ENCODE measurements around the gene MORN1.
A peak's percentile ranks its signal among the peaks of the same experiment; 100 is the strongest.
"Not testable (repeated sequence)": the region's sequence is repeated elsewhere in the genome, so short reads cannot be mapped to it uniquely, and the experiment has no call there.

The MORN1 gene

DNA sequence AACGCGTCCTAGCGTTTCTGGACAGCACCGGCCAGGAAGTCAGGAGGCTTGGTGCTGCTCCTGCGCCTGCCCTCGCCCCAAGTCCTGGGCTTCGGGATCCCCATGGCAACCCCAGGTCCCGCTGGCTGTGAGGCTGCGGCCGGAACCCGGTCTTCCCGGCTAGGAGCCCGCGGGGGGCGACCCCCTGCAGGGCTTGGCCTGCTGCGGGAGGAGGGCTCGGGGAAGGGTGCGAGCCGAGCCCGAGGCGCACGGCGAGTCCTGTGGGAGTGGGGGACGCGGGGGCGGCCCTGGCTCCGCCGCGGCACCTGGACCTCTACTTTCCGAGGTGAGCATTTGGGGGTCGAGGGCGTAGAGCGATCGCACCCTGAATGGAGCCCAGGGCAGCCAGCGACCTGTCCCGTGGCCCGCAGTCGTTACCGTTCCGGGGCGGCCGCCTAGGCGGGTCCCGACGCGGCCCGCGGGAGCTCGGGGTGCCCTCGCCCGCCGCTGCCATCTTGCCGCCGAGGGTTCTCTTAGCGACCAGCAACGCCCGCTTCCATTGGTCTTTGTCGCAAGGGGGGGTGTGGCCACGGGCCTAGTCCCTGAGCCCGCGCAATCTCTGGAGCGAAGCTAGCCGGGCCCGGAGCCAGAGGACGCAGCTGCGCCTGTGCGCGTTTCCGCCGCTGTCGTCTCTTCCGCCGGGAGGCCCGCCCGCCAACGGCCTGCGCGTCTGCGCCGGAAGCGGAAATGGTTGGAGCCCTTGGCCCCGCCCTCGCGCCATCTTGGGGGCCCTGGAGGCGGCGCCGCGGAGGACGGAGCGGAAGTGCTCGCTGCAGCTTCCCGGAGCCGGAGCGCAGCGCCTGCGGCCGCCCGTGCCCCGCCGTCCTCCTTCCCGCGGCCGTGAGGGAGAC is at the start of gene MORN1, which contains the start of gene RER1:
Gene MORN1 (minus strand): TSS at position 514 of the 890 bp plus-strand sequence. CDS start 21 bp downstream, at position 493.
Gene RER1 (plus strand): TSS at position 801 of the 890 bp plus-strand sequence. CDS start 3,950 bp downstream, outside the sequence.
- DNase-seq: peak; percentile 95

DNA sequence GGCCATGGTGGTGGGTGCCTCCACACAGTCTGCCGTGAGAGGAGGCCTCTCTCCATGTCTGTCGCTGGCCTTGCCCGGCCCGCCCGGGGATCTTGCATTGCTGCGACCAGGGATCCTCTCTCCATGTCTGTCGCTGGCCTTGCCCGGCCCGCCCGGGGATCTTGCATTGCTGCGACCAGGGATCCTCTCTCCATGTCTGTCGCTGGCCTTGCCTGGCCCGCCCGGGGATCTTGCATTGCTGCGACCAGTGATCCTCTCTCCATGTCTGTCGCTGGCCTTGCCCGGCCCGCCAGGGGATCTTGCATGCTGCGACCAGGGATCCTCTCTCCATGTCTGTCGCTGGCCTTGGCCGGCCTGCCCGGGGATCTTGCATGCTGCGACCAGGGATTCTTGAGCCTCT is 49.0 kb upstream of the MORN1 start:
- not testable (repeated sequence) for DNase-seq

DNA sequence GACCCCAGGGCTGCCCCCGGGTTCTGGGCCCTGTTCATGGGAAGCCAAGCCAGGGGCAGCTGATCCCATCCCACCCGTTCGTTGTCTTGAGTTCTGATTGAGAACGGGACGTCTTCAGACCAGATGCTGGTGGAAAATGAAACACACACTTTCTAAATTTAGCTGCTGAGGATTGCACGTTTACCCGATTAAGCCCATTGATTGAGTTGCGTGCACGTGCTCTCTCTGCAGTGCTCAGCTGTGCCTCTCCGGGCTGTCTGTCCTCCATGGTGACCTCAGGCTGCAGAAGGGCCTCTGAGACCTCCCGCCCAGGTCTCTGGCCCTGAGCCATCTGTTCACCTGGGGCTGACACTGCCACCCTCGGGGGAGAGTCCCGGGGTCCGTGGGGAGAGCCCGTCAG is 48.0 kb upstream of the MORN1 start:
- DNase-seq: no peak

- no peak for DNase-seq
Observed at GRCh38 chr1:2438641-2439040, 47.3 kb upstream of the MORN1 start.

DNA sequence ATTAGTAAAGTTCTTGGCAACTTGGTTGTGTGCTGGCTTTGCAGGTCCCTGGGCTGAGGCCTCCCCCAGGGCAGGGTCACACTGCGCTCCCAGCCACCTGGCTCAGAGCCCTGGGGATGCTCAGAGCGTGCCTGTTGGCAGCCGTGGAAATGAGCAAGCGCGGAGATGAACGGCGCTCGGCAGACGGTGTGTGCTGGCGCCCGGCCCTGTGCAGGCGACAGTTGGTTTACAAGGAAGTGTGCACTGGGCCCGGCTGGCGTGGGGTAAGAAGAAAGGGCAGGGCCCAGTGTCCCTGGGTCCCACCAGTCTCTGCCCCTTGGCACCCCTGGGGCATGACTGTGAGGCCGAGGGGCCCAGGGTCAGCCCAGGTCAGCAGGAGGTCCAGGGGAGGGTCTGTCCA is 46.7 kb upstream of the MORN1 start:
- peak; percentile 37 for DNase-seq

GRCh38 chr1:2437617-2438016 is 46.3 kb upstream of the MORN1 start:
- DNase-seq: no peak

GRCh38 chr1:2436876-2437275 is 45.5 kb upstream of the MORN1 start:
- no peak for DNase-seq

DNA sequence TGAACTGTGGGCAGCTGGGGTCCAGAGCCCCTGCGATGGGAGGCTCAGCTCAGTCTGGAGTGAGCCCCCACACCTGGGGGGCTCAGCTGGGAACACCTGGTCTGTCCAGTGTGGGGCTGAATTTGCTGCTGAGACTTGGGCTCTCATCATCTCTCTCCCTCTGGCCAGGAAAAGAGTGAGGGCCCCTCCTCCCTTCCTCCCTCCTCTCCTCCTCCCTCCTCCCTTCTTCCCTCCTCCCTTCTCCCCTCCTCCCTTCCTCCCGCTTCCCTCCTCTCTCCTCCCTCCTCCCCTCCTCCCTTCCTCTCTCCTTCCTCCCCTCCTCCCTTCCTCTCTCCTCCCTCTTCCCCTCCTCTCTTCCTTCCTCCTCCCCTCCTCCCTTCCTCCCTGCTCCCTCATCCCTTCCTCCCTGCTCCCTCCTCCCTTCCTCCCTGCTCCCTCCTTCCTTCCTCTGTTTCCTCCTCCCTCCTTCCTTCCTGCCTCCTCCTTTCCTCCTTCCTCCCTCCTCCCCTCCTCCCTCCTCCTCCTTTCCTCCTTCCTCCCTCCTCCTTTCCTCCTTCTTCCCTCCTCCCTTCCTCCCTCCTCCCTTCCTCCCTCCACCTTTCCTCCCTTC is 44.5 kb upstream of the MORN1 start:
- DNase-seq: no peak

GRCh38 chr1:2435091-2435490 is 43.7 kb upstream of the MORN1 start:
- DNase-seq: no peak

DNA sequence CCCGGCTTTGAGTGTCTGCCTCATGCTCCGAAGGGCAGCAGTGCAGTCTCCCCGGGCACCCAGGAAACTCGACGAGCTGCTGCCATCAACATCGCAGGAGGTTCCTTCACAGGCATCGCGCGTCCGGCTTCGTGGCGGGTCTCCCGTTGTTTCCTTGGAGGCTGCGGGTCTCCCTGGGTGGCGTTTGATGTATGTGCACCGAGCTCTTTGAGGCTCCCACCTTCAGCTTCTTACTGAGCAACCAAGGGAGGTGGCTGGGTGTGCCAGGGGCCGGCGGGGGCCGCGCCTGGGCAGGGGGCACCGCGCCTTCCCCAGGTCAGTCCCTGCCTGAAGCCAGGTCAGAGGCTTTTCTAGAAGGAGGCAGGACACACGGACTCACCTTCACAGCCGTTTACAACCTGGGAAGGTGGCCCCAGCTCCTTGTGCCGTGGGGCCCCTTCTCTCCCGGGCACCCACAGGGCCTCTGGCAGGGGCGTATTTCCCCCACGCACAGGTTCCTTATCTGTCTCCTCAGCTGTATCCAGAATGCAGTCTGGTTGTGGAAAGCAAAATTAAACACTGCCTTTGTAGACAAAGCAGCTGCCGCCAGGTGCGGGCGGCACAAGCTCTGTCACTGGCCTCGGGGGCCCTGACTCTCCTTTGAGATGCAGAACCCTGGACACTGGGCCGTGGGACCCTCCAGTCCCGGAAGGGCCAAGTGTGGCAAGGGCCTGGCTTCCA is 42.7 kb upstream of the MORN1 start:
- no peak for DNase-seq

DNA sequence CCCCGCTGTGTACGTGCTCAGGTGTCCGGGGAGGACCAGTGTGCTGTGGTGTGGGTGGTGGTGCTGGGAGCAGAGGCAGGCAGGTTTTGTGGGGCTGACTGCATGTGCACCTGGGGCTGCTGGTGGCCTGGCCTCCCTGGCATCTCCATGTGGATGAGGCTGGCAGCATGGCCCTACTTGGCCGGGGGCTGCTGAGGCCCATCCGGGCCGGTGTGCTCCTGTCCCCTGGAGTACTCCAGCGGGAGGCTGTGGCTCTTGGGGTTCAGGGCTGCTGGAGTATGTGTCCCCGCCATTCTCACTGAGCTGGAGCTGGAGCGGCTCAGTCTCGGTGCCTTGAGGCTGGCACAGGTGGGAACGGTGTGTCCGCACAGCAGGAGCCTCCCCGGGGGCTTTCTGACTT is 41.8 kb upstream of the MORN1 start:
- DNase-seq: no peak

GRCh38 chr1:2432441-2432844 is 41.1 kb upstream of the MORN1 start:
- no peak for DNase-seq

DNA sequence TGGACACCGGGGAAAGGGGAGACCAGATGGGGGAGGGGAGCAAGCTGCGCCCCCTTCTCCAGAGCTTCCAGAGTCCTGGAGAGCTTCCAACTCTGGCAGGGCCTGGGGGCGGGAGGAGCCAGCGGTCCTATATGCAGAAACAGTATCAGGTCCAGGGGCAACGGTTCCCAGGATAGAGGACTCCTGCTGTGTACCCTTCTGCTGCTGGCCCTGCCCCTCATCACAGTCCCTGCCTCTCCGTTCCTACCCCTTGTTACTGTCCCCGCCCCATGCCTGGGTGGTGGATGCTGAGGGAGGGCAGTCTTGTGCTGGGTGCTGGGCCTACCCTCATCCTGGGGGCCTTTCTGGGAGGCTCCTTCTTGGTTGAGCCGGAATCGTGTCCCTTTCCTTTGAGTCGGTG is 40.2 kb upstream of the MORN1 start:
- peak; percentile 68 for DNase-seq

GRCh38 chr1:2431103-2431502 is 39.7 kb upstream of the MORN1 start:
- no peak for DNase-seq

- no peak for DNase-seq
Observed at GRCh38 chr1:2430592-2430973, 39.2 kb upstream of the MORN1 start.

GRCh38 chr1:2429780-2430591 is 38.6 kb upstream of the MORN1 start:
- no peak for DNase-seq

DNA sequence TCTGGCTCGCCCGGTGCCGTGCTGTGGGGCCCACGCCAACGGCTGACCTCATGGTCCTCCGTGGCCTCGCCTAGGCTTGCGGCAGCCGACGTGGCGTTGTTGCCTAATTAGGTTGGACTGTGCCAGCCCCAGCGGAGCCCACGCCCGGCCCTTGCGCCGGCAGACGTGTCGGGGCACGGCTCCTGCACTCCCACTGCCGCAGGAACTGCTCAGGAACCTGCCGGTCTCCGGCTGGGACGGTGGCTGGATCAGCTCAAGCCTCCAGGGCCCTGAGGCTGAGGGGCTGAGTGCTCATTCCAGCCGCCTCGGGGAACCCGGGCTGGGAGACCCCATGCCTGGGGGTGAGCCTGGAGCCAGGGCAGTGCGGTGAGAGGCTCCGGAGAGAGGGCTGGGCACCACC is 37.1 kb upstream of the MORN1 start:
- no peak for DNase-seq

DNA sequence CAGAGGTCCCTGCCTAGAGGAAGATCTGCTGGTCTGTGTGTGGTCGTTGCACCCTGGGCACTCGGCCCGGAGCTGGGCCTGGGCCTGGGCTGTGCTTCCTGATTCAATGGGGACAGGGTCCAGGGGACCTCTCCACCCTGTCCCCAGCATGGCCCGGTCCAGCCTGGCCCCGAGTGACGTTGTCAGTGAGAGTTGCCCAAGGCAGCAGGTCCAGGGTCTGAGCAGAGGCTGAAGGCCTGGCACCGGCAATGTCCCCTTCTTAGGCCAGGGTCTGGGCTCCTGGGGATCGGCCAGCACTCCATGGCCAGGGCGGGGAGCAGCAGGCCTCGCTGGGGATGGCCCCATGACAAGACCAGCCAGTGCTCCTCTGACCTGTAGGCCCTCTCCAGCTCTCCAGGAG is 36.6 kb upstream of the MORN1 start:
- DNase-seq: no peak

- no peak for DNase-seq
Observed at GRCh38 chr1:2427051-2427450, 35.7 kb upstream of the MORN1 start.

- no peak for DNase-seq
Observed at GRCh38 chr1:2426540-2426939, 35.2 kb upstream of the MORN1 start.

GRCh38 chr1:2425892-2426291 is 34.5 kb upstream of the MORN1 start:
- DNase-seq: no peak

DNA sequence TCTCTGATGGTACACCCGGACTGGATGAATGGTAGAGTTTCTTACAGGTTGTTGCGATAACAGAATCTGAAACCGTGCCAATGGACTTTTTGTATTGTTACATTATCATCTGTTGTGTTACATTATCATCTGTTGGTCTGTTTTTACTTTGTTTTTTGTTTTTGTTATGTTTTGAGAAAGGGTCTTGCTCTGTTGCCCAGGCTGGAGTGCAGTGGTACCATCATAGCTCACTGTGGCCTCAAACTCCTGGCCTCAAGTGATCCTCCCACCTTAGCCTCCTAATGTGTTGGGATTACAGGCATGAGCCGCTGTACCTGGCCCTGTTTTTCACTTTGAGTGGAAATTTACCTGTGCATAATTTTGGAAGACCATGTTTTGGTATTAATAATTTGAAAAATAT is 31.2 kb upstream of the MORN1 start:
- DNase-seq: no peak

GRCh38 chr1:2419416-2419815 is 28.1 kb upstream of the MORN1 start:
- no peak for DNase-seq

Data from DMS 273 treated with DMSO at 0.1 percent for 48 hours (cell line).